Activated CD4-positive, alpha-beta T cell treated with anti-CD3 and anti-CD28 coated beads, Interleukin-2, amount 50 U/mL, for 48 hours (primary cell): ENCODE measurements around the gene XK.

Experiments
- DNase-seq, 2 experiments: peaks; one replicate each; pipeline ENCODE4 v3.0.0-alpha.2; 2020

XK gene

GRCh38 chrX:37684426-37684825 is 1.2 kb upstream of the XK start:
- DNase-seq: no peak

DNA sequence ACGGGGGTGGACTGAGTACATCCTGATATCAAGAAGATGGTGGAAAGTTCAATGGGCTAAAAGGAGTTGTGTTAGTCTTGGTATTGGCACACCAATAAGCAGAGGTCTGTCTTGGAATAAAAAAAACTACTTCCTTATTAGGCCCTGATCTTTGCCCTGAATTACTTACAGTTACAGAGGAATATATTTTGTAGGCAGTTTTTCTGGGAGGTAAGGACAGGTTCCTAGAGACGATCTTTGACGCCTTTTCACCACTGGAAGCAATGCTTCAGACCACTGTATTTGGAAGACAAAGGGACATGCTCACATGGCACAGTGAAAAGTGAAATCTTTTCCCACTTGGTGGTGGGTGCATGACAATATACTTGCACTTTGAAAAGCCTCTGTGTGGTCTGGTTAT is 618 bp upstream of the XK start:
- DNase-seq: no peak

- no peak for DNase-seq
Measured at GRCh38 chrX:37686369-37686995, 891 bp downstream of the XK start.

- no peak for DNase-seq
Measured at GRCh38 chrX:37686996-37687395, 1.4 kb downstream of the XK start.

DNA sequence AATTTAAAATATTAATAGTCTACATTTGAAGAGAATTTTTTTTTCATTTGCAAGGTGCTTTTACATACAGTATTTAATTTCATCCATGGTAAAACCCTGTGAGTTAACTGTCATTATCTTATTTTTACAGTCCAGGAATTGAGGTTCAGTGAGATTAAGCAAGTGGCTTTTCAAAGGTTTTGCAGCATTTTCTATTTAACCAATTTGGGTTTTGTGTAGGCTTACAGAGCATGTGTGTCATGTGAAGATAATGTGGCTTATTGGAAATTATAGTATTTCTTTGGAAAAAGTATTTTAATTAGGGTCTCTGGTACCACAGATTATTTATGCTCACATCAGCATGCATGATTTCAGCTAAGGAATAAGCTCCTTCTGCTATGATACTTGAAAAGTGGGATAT is 4.5 kb downstream of the XK start:
- DNase-seq: no peak

DNA sequence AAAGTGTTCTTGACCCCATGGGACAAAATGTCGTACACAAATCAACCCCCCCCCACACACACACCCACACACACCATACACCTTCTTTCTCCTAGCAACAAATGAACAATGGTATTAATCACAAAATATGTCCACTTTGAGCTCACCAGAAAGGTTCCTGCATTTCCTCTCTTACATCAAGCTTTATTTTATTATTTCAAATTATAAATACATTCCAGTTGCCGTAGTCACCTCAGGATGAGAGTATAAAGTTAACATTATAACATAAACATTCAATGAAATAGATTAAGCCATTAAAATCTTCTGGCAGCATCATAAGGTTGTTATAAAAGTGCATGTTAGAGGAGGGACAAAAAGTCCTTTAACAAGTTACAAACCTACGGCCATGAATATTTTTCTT is 7.3 kb downstream of the XK start:
- no peak for DNase-seq

DNA sequence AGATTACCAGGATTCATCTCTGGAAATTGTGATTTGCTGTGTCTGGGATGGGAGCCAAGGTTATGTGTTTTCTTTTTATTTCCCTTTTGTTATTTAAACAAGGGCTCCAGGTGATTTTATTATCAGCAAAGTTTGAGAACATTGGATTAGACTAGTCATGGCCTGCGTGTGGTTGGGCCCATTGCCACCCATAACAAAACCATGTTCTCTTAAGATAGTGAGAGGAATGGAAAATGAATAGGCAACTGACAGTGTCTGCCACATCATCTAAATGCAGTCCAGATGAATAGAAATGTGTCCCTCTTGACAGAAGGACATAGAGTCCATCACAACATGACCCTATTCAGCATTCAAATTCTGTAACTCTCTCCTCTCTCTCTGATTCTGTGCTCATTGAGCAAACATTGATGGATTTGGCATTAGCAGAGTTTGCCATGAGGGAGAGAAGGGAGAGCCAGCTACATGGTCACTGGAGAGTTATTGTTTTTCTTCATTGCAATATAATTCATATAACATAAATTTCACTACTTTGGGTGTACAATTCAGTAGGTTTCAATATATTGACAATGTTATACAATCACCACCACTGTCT is 11.7 kb downstream of the XK start:
- no peak for DNase-seq

GRCh38 chrX:37701588-37701987 is 16.0 kb downstream of the XK start:
- DNase-seq: no peak

DNA sequence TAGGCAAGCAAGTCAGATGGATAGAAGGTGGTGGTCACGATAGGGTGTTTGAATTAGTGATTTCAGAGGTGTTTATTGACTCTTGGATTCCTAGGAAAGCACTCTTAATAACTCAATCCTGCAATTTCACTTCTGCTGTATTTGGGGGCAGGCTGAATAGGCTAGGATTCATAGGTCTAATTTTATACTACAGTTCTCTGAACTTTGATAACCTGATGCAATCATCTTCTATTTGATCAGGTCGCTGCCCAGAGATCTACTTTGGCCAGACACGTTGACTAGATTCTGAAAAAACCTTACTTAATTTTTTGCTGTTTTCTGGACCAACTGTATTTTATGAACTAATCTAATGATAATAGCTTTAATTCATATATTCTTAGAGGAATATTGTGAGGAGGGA is 26.4 kb downstream of the XK start:
- DNase-seq: no peak

- no peak for DNase-seq
Measured at GRCh38 chrX:37712458-37712857, 26.9 kb downstream of the XK start.

DNA sequence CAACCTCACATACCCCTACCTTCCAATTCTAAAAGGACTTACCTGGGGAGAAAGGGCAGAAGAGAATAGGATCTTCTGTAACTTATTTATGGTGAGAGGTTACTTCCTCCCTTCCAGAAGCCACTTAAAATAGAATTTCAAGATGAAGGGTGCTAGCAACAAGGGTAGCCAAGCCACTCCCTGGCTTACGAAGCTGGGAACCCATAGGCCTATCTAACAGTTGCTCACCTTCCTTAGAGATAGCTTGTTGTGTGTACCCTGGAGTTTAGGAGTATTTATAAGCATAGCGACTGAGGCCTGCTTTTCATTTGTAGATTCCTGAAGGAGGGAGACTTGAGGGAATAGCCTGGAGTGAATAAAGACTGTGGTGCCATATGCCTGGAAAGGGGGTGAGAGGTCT is 28.9 kb downstream of the XK start:
- DNase-seq: no peak

DNA sequence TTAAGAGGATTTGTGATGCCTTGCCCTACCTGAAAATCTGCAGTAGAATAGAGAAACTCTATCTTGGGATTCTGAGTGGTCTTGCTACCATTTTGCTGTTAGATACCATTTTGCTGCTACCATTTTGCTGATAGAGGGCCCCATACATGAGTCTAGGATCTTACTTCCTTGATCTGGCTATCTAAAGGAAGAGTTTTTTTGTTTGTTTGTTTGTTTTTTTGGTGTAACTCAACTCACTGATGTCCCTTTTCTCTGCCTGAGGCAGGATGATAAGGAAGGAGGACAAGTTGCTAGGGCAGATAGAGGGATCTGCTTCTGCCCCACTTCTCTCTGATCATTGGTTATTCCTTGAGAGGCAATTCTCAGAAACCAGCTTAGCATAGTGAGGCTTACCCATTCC is 31.0 kb downstream of the XK start:
- no peak for DNase-seq

DNA sequence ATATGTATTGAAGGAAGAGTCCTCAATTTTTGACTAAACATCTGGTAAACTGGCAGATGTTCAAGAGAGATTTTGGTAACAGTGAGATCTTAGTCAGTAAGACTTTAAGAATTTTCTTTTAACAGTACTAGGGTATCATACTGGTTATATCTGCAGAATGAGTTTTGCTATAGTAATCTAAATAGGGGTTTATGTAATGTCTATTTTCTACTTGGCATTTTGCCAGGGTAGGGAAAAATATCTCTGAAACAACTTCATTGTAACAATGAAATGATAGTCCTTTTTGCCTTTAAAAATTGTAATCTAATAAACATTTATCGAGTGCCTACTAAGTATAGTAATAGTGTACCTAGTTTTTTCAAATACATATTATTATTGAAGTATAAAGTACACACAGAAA is 32.1 kb downstream of the XK start:
- no peak for DNase-seq

GRCh38 chrX:37722595-37722994 is 37.0 kb downstream of the XK start:
- DNase-seq: no peak

DNA sequence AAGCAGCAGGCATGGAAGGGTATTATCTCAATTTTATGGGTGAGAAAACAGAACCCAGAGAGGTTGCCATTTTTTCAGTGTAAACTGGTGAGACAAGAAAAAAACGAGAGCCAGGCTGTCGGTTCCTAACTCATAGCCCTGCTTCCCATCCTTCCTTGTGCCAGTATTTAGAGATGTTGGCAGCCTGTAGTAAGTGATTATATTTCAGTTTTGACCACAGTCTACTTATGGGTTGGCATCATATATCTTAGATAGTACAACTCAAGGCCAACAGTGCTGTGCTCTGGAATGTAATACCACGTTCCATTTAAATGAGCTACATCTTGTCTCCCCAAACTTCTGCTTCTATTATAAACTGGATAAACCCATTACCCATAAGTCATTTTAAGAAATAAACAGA is 40.8 kb downstream of the XK start:
- no peak for DNase-seq

DNA sequence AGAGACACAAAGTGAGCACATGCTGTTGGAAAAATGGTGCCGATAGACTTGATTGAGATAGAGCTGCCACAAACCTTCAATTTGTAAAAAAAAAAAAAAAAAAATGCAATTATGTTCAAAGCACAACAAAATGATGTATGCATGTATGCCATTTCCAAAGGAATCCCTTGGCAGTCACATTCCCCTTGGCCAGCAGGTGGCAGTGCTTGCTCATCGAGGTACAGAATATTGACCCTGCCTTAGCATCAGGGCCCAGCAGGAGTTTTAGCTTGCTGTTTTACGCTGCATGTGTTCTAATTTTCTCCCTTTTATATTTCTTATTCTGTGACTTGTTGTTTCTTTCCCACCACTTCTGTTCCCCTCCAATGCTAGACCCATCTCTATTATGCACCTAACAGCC is 59.8 kb downstream of the XK start:
- peak; percentile 75 to 78 for DNase-seq

DNA sequence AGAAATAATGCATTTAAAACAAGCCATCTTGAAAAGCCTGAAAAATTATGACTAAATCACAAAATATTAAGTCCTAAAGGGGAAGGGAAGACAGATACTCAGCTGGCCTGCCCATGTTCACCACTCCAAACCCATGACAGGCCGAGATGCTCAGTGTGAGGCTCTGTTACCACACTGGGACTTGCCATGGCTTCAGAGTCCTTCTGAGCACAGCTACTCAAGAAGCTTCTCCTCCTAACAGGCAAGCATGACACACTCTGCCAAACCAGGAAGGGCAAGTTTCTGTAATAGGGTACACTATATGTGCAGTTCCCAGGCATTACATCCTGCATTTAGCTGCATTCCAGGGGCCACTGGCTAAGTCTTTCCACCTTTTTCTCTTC is 60.2 kb downstream of the XK start:
- DNase-seq: no peak

DNA sequence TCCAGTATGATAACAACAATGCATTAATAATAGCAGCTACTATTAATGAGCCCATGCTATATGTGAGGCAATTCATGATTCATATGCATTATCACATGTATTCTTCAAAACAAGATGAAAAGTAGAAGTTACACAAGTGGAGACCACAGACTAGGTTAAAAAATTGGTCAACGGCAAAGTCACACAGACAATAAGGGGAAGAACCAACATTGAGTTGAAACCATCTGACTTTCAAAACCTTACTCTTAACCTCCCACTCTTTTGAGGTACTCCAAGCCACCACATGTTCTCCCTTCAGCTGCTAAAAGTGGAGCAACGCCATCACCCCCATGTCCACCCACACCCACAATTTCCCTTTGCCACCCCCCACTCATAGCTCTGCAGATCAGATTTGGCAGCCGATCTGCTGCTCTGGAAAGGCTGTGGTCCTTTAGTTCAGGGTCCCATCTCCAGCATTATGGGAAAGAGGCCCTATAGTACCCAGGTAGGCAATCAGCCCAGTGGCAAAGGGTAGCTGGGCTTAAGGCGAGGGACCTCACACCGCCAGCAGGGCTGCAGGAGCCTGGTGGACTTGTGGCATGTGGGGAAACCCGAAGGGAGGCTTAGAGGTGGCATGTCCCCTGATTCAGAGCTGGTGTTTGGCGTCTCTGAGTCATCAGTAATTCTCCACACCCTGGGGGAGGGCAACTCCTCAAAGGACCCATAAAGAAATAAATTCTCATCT is 60.8 kb downstream of the XK start:
- peak; percentile 24 to 30 for DNase-seq

GRCh38 chrX:37746951-37747350 is 61.4 kb downstream of the XK start:
- DNase-seq: no peak

DNA sequence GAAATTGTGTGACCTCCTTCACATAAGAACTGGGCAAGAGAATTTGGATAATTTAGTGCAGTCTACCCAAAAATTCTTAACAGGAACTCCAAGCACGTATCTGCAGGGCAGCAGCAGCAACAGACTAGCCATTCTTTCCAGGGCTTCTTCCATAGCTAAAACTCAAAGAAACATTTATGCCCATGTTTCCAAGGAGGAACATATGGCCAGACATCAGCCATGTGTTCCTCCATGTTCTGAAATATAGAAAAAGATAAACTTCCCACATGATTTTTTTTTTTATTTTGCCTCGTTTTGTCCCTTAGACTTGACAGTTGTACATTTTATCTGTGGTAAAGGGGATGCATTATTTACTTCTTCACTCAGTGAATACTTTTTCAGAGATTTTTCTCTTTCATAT is 66.7 kb downstream of the XK start:
- DNase-seq: no peak

GRCh38 chrX:37752936-37753335 is 67.3 kb downstream of the XK start:
- no peak for DNase-seq

- DNase-seq: no peak
Measured at GRCh38 chrX:37753384-37753783, 67.8 kb downstream of the XK start.

- no peak for DNase-seq
Measured at GRCh38 chrX:37754516-37754915, 68.9 kb downstream of the XK start.

GRCh38 chrX:37755025-37755424 is 69.4 kb downstream of the XK start:
- DNase-seq: no peak

DNA sequence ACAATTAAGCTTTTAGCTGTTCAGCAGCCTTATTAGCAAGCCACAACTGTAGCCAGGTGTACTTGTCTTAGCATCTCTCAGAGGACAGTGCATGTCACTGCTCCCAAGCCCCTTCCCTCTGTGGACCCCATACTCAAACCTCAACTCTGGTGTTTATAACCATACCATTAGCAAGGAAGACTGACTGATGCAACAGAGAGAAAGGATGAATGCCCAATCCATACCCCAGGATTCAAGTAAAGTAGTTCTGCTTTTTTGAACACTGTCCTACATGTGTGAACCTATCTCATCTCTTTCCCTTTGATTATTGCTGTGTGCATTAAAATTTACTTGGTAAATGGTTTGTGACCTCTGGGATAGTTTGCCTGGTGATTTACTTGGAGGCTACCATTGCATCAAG is 71.5 kb downstream of the XK start:
- DNase-seq: no peak
